ENCODE measurements around the gene TBC1D2. TPM values are rescaled to one million over a fixed set of nuclear protein-coding genes. Genes with fewer than 3 reads are reported as not detected.
"Not testable (repeated sequence)": the region's sequence is repeated elsewhere in the genome, so short reads cannot be mapped to it uniquely, and the experiment has no call there.

TBC1D2 gene
- total and polyA plus RNA-seq, 2 experiments from 2014 or later = 3.7 to 6.8 TPM

- Mint-ChIP-seq H3K4me1 (peaks cover 60% of the 10 kb centered on the region), H3K36me3 (ENCODE audit: low read depth) (no peaks in the 10 kb centered on the region), H3K9me3 (no peaks in the 10 kb centered on the region), H3K27me3 (ENCODE audit: insufficient read depth, low read depth, poor library complexity) (peaks cover 8% of the 10 kb centered on the region), H3K4me3 (no peak overlapping the region), H3K27ac (no peak overlapping the region; the same call in 1 of the 2 replicates)
- Histone ChIP-seq H4K20me1 (replicated peaks; ENCODE audit: insufficient read depth) (peaks cover 4% of the 10 kb centered on the region; the same call in 1 of the 2 replicates), H3F3A (replicated peaks; ENCODE audit: low read depth) (peaks cover 6% of the 10 kb centered on the region; the same call in 1 of the 2 replicates), H3K9me2 (ENCODE audit: insufficient read depth) (no peaks in the 10 kb centered on the region), H3K4me1 (ENCODE audit: insufficient read depth) (peaks cover 29% of the 10 kb centered on the region), H2AFZ (no peak overlapping the region), H3K36me3 (ENCODE audit: insufficient read depth) (no peaks in the 10 kb centered on the region), H3K4me3 (no peak overlapping the region), H3K27me3 (ENCODE audit: insufficient read depth) (no peaks in the 10 kb centered on the region), H3K79me2 (replicated peaks; ENCODE audit: insufficient read depth) (peaks cover 30% of the 10 kb centered on the region), H3K27ac (ENCODE audit: low read depth) (no peak overlapping the region), H3K4me2 (no peak overlapping the region)
- DNase-seq (ENCODE audit: low spot score) (no peak), ATAC-seq (peak; percentile 12)
- TF ChIP-seq CREB1 (CRISPR knock-in tag; IDR thresholded peaks at IDR 0.05; ENCODE audit: low read depth) (no peak), NANOG (IDR thresholded peaks at IDR 0.05; ENCODE audit: borderline replicate concordance) (no peak), ZNF114 (CRISPR knock-in tag; IDR thresholded peaks at IDR 0.05) (no peak), EZH2 (IDR thresholded peaks at IDR 0.05; ENCODE audit: low read depth, unreplicated experiment) (no peak)
Measured at GRCh38 chr9:98175028-98175569, 80.3 kb downstream of the TBC1D2 start.

- H3K27me3 Mint-ChIP-seq (ENCODE audit: insufficient read depth, low read depth, poor library complexity); H3K27ac ChIP-seq (ENCODE audit: low read depth); H3K27ac Mint-ChIP-seq; H3K9me3 Mint-ChIP-seq; H2AFZ ChIP-seq; ATAC-seq; H3K4me3 Mint-ChIP-seq; H4K20me1 ChIP-seq (replicated peaks; ENCODE audit: insufficient read depth); H3K36me3 ChIP-seq (ENCODE audit: insufficient read depth); DNase-seq (ENCODE audit: low spot score); H3K36me3 Mint-ChIP-seq (ENCODE audit: low read depth); H3K27me3 ChIP-seq (ENCODE audit: insufficient read depth); H3K4me2 ChIP-seq; H3K9me2 ChIP-seq (ENCODE audit: insufficient read depth); H3F3A ChIP-seq (replicated peaks; ENCODE audit: low read depth); H3K4me3 ChIP-seq: not testable (repeated sequence)
- H3K79me2 ChIP-seq (replicated peaks; ENCODE audit: insufficient read depth) = peaks cover 26% of the 10 kb centered on the region
- peaks cover 32% of the 10 kb centered on the region for H3K4me1 ChIP-seq (ENCODE audit: insufficient read depth)
- H3K4me1 Mint-ChIP-seq = peaks cover 64% of the 10 kb centered on the region
Measured at GRCh38 chr9:98174502-98174918, 80.9 kb downstream of the TBC1D2 start.

DNA sequence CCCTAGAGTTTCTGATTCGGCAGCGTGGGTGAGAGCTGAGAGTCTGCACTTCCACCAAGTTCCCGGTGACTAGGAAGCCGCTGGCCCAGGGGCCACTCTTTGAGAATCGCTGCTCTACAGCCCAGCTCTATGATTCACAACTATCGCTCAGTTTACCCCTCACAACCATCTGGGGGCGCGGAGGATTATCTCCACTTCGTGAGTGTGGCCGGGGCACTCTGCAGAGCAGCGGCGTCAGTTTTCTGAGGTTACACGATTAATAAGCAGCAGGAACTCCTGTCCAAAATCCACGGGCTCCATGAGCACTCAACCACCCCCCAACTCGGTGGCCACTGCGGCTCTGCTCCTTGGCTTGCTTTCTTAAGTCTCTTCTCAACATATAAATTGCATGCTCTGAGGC, 82.3 kb downstream of the TBC1D2 start:
- no peak overlapping the region for H2AFZ ChIP-seq
- no peaks in the 10 kb centered on the region for H3K36me3 ChIP-seq (ENCODE audit: insufficient read depth)
- H3K4me1 ChIP-seq (ENCODE audit: insufficient read depth) = peaks cover 45% of the 10 kb centered on the region
- H3K27ac ChIP-seq (ENCODE audit: low read depth) = peak overlapping the region; percentile 55; the same call in 1 of the 2 replicates
- Mint-ChIP-seq H3K4me3 (no peak overlapping the region; the same call in 2 of the 3 replicates), H3K4me1 (peaks cover 77% of the 10 kb centered on the region), H3K27ac (no peak overlapping the region), H3K36me3 (ENCODE audit: low read depth) (no peaks in the 10 kb centered on the region), H3K27me3 (ENCODE audit: insufficient read depth, low read depth, poor library complexity) (peaks cover 11% of the 10 kb centered on the region), H3K9me3 (no peaks in the 10 kb centered on the region)
- peaks cover 8% of the 10 kb centered on the region for H4K20me1 ChIP-seq (replicated peaks; ENCODE audit: insufficient read depth)
- no peak overlapping the region for H3K4me3 ChIP-seq
- no peaks in the 10 kb centered on the region for H3K9me2 ChIP-seq (ENCODE audit: insufficient read depth)
- H3K79me2 ChIP-seq (replicated peaks; ENCODE audit: insufficient read depth) = peaks cover 16% of the 10 kb centered on the region
- no peak for ATAC-seq
- no peaks in the 10 kb centered on the region for H3K27me3 ChIP-seq (ENCODE audit: insufficient read depth)
- no peak overlapping the region; the same call in 1 of the 2 replicates for H3K4me2 ChIP-seq
- H3F3A ChIP-seq (replicated peaks; ENCODE audit: low read depth) = peaks cover 6% of the 10 kb centered on the region; the same call in 1 of the 2 replicates
- no peak for DNase-seq (ENCODE audit: low spot score)
- TF ChIP-seq ZNF331 (CRISPR knock-in tag; IDR thresholded peaks at IDR 0.05; ENCODE audit: low read depth) (no peak), CREB1 (CRISPR knock-in tag; IDR thresholded peaks at IDR 0.05; ENCODE audit: low read depth) (no peak), ZNF114 (CRISPR knock-in tag; IDR thresholded peaks at IDR 0.05) (no peak), EZH2 (IDR thresholded peaks at IDR 0.05; ENCODE audit: low read depth, unreplicated experiment) (no peak), NANOG (IDR thresholded peaks at IDR 0.05; ENCODE audit: borderline replicate concordance) (no peak), EZH2phosphoT487 (IDR thresholded peaks at IDR 0.05; ENCODE audit: unreplicated experiment) (no peak), REST (IDR thresholded peaks at IDR 0.05; ENCODE audit: unreplicated experiment) (no peak), JUNB (IDR thresholded peaks at IDR 0.05; ENCODE audit: unreplicated experiment) (no peak), STAT1 (IDR thresholded peaks at IDR 0.05; ENCODE audit: unreplicated experiment) (no peak), ETS1 (IDR thresholded peaks at IDR 0.05) (no peak)
- TF ChIP-seq, protein P1, sequence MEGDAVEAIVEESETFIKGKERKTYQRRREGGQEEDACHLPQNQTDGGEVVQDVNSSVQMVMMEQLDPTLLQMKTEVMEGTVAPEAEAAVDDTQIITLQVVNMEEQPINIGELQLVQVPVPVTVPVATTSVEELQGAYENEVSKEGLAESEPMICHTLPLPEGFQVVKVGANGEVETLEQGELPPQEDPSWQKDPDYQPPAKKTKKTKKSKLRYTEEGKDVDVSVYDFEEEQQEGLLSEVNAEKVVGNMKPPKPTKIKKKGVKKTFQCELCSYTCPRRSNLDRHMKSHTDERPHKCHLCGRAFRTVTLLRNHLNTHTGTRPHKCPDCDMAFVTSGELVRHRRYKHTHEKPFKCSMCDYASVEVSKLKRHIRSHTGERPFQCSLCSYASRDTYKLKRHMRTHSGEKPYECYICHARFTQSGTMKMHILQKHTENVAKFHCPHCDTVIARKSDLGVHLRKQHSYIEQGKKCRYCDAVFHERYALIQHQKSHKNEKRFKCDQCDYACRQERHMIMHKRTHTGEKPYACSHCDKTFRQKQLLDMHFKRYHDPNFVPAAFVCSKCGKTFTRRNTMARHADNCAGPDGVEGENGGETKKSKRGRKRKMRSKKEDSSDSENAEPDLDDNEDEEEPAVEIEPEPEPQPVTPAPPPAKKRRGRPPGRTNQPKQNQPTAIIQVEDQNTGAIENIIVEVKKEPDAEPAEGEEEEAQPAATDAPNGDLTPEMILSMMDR (conservative IDR thresholded peaks at IDR 0.05; ENCODE audit: low read depth in 2 of 2) = no peak
